HG03521 (cell line): ENCODE data around the gene BBOX1.

Experiments
- ATAC-seq: cut with Tn5 transposase; IDR thresholded peaks from one replicate; pipeline ENCODE4 v1.9.1; 2021; ENCODE audit warnings: mild to moderate bottlenecking, moderate library complexity; ENCODE audit not compliant: unreplicated experiment

BBOX1 gene

GRCh38 chr11:27025312-27025955 is 15.2 kb upstream of the BBOX1 start:
- no peak for ATAC-seq

- no peak for ATAC-seq
Observed at GRCh38 chr11:27025957-27026733, 14.5 kb upstream of the BBOX1 start.

GRCh38 chr11:27028561-27028965 is 12.1 kb upstream of the BBOX1 start:
- no peak for ATAC-seq

GRCh38 chr11:27029966-27030365 is 10.6 kb upstream of the BBOX1 start:
- ATAC-seq = no peak

GRCh38 chr11:27031754-27032153 is 8.9 kb upstream of the BBOX1 start:
- no peak for ATAC-seq

- ATAC-seq = no peak
Observed at GRCh38 chr11:27039873-27040272, 742 bp upstream of the BBOX1 start.

- ATAC-seq = no peak
Observed at GRCh38 chr11:27041141-27041899, 705 bp downstream of the BBOX1 start.

GRCh38 chr11:27046956-27047355 is 6.3 kb downstream of the BBOX1 start:
- ATAC-seq = no peak

- ATAC-seq = no peak
Observed at GRCh38 chr11:27052668-27053067, 12.1 kb downstream of the BBOX1 start.

GRCh38 chr11:27055065-27055682 is 14.6 kb downstream of the BBOX1 start:
- no peak for ATAC-seq

- no peak for ATAC-seq
Observed at GRCh38 chr11:27057091-27057780, 16.6 kb downstream of the BBOX1 start.

GRCh38 chr11:27058456-27058855 is 17.8 kb downstream of the BBOX1 start:
- ATAC-seq = no peak

- no peak for ATAC-seq
Observed at GRCh38 chr11:27059431-27059830, 18.8 kb downstream of the BBOX1 start.

- ATAC-seq = no peak
Observed at GRCh38 chr11:27060816-27061460, 20.3 kb downstream of the BBOX1 start.

- ATAC-seq = no peak
Observed at GRCh38 chr11:27061461-27061821, 20.8 kb downstream of the BBOX1 start.

GRCh38 chr11:27064086-27064485 is 23.5 kb downstream of the BBOX1 start:
- no peak for ATAC-seq

- no peak for ATAC-seq
Observed at GRCh38 chr11:27075192-27075591, 34.6 kb downstream of the BBOX1 start.

- no peak for ATAC-seq
Observed at GRCh38 chr11:27075655-27076054, 35.0 kb downstream of the BBOX1 start.

- no peak for ATAC-seq
Observed at GRCh38 chr11:27076121-27076589, 35.5 kb downstream of the BBOX1 start.

- ATAC-seq = no peak
Observed at GRCh38 chr11:27081056-27081455, 40.4 kb downstream of the BBOX1 start.
